Measurements from ENCODE around the gene KLHL14.

DNA sequence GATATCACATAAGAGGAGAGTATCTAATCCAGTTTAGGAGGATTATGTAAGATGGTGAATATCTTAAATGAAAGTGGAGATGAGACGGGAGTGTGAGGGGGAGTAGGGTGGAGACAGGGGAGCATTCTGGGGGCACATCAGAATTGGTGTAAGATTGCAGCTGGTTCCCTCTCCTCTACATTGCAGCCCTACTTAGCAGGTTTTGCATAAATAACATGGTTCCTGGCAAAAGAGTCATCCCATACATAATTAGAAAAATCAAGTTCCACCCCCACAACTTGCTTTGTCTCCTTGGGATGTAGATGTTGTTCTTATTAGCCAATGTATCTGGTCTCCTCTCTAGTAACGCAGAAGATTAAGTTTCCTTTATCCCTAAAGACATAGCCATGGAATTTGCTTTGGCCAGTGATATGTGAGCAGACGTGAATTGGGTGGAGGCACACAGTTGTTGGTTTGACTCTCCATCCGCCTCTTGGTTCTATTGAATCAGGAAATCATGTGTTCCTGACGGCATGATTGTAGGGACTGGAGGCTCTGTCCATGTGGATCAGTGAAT is 137.9 kb downstream of the KLHL14 start:
- TF ChIP-seq, protein P1, sequence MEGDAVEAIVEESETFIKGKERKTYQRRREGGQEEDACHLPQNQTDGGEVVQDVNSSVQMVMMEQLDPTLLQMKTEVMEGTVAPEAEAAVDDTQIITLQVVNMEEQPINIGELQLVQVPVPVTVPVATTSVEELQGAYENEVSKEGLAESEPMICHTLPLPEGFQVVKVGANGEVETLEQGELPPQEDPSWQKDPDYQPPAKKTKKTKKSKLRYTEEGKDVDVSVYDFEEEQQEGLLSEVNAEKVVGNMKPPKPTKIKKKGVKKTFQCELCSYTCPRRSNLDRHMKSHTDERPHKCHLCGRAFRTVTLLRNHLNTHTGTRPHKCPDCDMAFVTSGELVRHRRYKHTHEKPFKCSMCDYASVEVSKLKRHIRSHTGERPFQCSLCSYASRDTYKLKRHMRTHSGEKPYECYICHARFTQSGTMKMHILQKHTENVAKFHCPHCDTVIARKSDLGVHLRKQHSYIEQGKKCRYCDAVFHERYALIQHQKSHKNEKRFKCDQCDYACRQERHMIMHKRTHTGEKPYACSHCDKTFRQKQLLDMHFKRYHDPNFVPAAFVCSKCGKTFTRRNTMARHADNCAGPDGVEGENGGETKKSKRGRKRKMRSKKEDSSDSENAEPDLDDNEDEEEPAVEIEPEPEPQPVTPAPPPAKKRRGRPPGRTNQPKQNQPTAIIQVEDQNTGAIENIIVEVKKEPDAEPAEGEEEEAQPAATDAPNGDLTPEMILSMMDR (IDR thresholded peaks at IDR 0.05): no peak
- no peak for TF ChIP-seq POLR2A (IDR thresholded peaks at IDR 0.05)
